ENCODE data around the gene AMOTL1.

Gene AMOTL1

GRCh38 chr11:94768602-94769541 lies 716 bp downstream of the AMOTL1 start:
- DNase-seq (ENCODE audit: low read depth) = no peak

- DNase-seq (ENCODE audit: low read depth) = no peak
Observed at GRCh38 chr11:94769880-94770279, 1.7 kb downstream of the AMOTL1 start.

GRCh38 chr11:94770563-94771120 lies 2.5 kb downstream of the AMOTL1 start:
- DNase-seq (ENCODE audit: low read depth) = no peak

GRCh38 chr11:94771390-94771789 lies 3.2 kb downstream of the AMOTL1 start:
- no peak for DNase-seq (ENCODE audit: low read depth)

- DNase-seq (ENCODE audit: low read depth) = no peak
Observed at GRCh38 chr11:94771951-94772350, 3.8 kb downstream of the AMOTL1 start.

- DNase-seq (ENCODE audit: low read depth) = no peak
Observed at GRCh38 chr11:94773842-94774241, 5.7 kb downstream of the AMOTL1 start.

GRCh38 chr11:94774345-94774744 lies 6.2 kb downstream of the AMOTL1 start:
- DNase-seq (ENCODE audit: low read depth) = no peak

- DNase-seq (ENCODE audit: low read depth) = no peak
Observed at GRCh38 chr11:94775567-94776327, 7.6 kb downstream of the AMOTL1 start.

- DNase-seq (ENCODE audit: low read depth) = no peak
Observed at GRCh38 chr11:94776351-94777321, 8.5 kb downstream of the AMOTL1 start.

- DNase-seq (ENCODE audit: low read depth) = no peak
Observed at GRCh38 chr11:94780432-94780831, 12.3 kb downstream of the AMOTL1 start.

- no peak for DNase-seq (ENCODE audit: low read depth)
Observed at GRCh38 chr11:94781837-94782236, 13.7 kb downstream of the AMOTL1 start.

GRCh38 chr11:94782446-94782845 lies 14.3 kb downstream of the AMOTL1 start:
- no peak for DNase-seq (ENCODE audit: low read depth)

- DNase-seq (ENCODE audit: low read depth) = no peak
Observed at GRCh38 chr11:94784884-94785283, 16.7 kb downstream of the AMOTL1 start.

- DNase-seq (ENCODE audit: low read depth) = no peak
Observed at GRCh38 chr11:94785509-94785908, 17.4 kb downstream of the AMOTL1 start.

GRCh38 chr11:94786264-94787126 lies 18.3 kb downstream of the AMOTL1 start:
- DNase-seq (ENCODE audit: low read depth) = no peak

- DNase-seq (ENCODE audit: low read depth) = no peak
Observed at GRCh38 chr11:94787801-94788200, 19.6 kb downstream of the AMOTL1 start.

- DNase-seq (ENCODE audit: low read depth) = no peak
Observed at GRCh38 chr11:94788396-94788795, 20.2 kb downstream of the AMOTL1 start.

GRCh38 chr11:94790197-94790596 lies 22.0 kb downstream of the AMOTL1 start:
- no peak for DNase-seq (ENCODE audit: low read depth)

GRCh38 chr11:94790661-94791180 lies 22.6 kb downstream of the AMOTL1 start:
- no peak for DNase-seq (ENCODE audit: low read depth)

GRCh38 chr11:94791216-94791889 lies 23.2 kb downstream of the AMOTL1 start:
- no peak for DNase-seq (ENCODE audit: low read depth)

Measured in stimulated activated CD8-positive, alpha-beta memory T cell treated with anti-CD3 and anti-CD28 coated beads, Interleukin-12 subunit alpha, Interleukin-12 subunit beta, amount 100 ng/mL, for 4 hours (primary cell).